HepG2 (cell line): ENCODE measurements around the gene SEC61B.

ENCODE experiments used
- FOXK2 ChIP-seq: fragments of 450-650 bp; IDR thresholded peaks from 2 replicates; pipeline ENCODE4 v1.6.1; 2016
- JUN ChIP-seq: sonication (generic); formaldehyde crosslinking; IDR thresholded peaks from 2 replicates; pipeline ENCODE4 v1.4.0; 2020; ENCODE audit warnings: mild to moderate bottlenecking, missing genetic modification reagents
- SIN3A ChIP-seq: IDR thresholded peaks from 2 replicates; pipeline ENCODE4 v1.6.1; 2011; ENCODE audit warnings: low read depth, mild to moderate bottlenecking, control low read depth, low read length, borderline replicate concordance
- TBL1XR1 ChIP-seq: fragments of 150-350 bp; IDR thresholded peaks from 2 replicates; pipeline ENCODE4 v1.6.1; 2014; ENCODE audit warnings: borderline replicate concordance, low read length; ENCODE audit not compliant: partially characterized antibody
- ZMAT3 ChIP-seq: sonication (generic); formaldehyde crosslinking; conservative IDR thresholded peaks from 2 replicates; pipeline ENCODE4 v1.7.0; 2021; ENCODE audit warnings: missing genetic modification reagents
- ZNF318 ChIP-seq: sonication (generic); formaldehyde crosslinking; IDR thresholded peaks from 2 replicates; pipeline ENCODE4 v1.4.0; 2020; ENCODE audit warnings: mild to moderate bottlenecking, missing genetic modification reagents
- TF ChIP-seq, protein P1 (sequence below): sonication (generic); formaldehyde crosslinking; IDR thresholded peaks from 2 replicates; pipeline ENCODE4 v1.5.0; 2020; ENCODE audit warnings: mild to moderate bottlenecking, missing genetic modification reagents, moderate library complexity

DNA sequence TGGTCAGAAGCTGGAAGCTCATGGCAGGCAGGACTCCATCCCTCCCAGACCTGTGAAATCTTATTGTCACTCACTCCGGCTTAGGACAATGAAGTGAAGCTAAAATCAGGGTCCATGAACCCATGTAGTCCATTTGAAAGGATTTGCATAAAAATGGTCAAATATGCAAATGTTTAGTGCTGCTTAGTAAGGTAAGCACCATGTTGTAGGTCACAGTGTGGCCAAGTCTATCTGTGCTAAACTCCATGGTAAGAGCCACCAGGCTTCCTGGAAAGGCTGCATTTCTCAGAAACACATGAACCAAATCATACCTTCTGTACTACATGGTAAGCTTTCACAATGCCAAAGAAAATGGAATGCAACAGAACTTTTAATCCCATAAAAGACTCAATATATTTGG is 6.0 kb upstream of the SEC61B start:
- TF ChIP-seq, protein P1, sequence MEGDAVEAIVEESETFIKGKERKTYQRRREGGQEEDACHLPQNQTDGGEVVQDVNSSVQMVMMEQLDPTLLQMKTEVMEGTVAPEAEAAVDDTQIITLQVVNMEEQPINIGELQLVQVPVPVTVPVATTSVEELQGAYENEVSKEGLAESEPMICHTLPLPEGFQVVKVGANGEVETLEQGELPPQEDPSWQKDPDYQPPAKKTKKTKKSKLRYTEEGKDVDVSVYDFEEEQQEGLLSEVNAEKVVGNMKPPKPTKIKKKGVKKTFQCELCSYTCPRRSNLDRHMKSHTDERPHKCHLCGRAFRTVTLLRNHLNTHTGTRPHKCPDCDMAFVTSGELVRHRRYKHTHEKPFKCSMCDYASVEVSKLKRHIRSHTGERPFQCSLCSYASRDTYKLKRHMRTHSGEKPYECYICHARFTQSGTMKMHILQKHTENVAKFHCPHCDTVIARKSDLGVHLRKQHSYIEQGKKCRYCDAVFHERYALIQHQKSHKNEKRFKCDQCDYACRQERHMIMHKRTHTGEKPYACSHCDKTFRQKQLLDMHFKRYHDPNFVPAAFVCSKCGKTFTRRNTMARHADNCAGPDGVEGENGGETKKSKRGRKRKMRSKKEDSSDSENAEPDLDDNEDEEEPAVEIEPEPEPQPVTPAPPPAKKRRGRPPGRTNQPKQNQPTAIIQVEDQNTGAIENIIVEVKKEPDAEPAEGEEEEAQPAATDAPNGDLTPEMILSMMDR (CRISPR knock-in tag): no peak
- TF ChIP-seq ZNF318 (no peak), FOXK2 (no peak), SIN3A (no peak), JUN (no peak), TBL1XR1 (no peak), ZMAT3 (CRISPR knock-in tag) (no peak)
